Activated T-helper 1 cell treated with anti-CD3 and anti-CD28 coated beads, Interleukin-2, amount 50 U/mL, for 16 hours (primary cell): Measurements from ENCODE around the gene TSPAN15.

Experiments used
- DNase-seq, 2 donors: peaks; one replicate each; pipeline ENCODE4 v3.0.0-alpha.2; 2020; ENCODE audit warnings: low read depth in 1 of 2, low spot score in 1 of 2

TSPAN15 gene

DNA sequence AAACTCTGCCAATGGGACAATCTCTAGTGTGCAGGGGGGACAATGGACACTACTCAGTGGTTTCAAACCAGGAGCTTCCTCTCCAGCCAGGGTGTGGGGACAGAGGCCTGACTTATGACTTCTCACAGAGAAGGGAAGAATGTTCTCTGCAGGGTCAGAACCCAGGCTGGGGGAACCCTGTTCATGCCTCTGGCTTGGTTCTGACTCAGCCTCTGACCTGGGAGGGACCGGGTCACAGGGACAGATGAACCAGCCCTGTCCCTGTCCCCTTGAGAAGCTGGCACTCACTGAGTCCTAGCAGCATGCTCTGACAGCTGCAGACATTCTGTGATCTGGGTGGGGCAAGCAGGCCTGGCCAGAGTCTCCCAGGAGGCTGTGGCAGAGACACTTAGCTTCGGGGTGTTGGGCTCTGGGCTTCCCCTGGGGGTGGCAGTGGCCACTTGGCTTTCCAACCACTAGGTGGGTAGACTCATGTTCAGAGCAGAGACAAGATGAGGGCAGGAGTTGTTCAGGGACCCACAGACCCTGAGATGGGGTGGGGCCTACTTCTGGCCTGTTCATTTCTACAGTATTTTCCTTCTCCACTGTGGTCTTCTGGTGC is 13.6 kb downstream of the TSPAN15 start:
- no peak for DNase-seq

DNA sequence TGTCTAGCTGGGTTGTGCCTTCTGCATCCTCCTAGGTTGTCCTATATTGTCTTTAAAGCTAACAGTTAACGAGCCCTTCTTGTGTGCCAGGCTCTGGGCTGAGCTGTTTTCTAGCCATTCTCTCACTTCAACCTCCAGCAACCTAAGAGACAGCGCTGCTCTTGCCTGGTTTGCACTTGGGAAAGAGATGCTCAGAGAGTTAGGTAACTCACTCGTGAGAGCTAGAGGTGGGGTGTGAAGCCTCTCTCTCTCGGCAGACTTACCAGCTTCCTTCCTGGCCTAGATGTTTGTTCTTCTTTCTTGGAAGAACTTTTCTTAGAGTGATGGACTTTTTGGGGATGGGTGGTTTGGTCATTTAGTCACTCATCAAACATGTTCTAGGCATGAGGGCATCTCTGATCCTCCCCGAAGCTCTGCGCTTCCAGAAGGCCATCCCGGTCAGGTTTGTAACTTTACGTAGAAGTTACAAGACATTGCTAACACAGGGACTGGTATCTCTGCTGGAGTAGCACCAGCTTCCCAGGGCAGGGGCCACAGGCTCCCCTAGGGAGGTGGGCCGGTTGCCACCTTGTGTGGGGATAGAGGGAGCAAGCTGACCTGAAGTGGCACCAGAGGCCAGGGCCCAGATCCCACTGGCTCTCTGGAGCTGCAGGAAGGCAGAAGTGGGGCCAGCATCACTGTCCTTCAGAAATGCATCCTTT is 14.3 kb downstream of the TSPAN15 start:
- DNase-seq: no peak

DNA sequence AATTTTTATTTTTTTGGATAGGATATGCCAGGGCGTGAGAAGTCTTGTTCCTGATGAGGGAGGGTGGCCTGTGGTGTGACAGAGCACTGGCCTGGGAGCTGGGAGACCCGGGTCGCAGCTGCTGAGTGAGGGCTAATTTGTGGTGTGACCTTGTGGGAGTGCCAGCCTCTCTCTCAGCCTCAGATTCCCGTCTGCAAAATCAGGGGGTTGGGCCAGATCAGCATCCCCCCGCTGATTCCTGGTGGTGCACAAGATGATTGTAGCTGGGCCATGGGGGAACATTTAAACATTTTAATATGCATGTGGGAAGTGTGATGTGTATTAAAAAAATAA is 14.9 kb downstream of the TSPAN15 start:
- DNase-seq: no peak

DNA sequence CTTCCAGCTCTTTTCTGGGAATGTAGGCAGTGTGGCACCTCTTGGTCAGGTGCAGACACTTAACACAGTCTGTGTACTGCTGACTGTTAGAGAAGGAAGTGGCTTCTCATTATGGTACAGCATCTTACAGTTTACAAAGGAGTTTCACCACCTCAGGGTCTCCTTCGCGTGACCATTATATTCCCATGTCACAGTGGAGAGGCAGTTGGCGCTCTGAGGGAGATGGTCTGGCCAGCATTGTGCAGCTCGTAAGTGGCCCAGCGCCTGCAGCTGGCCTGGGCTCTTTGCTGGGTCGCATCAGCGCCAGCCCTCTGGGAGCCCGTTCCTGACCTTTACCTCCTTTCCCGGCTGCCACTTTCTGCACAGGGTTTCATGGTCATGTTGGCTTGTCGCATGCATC is 15.4 kb downstream of the TSPAN15 start:
- no peak for DNase-seq

DNA sequence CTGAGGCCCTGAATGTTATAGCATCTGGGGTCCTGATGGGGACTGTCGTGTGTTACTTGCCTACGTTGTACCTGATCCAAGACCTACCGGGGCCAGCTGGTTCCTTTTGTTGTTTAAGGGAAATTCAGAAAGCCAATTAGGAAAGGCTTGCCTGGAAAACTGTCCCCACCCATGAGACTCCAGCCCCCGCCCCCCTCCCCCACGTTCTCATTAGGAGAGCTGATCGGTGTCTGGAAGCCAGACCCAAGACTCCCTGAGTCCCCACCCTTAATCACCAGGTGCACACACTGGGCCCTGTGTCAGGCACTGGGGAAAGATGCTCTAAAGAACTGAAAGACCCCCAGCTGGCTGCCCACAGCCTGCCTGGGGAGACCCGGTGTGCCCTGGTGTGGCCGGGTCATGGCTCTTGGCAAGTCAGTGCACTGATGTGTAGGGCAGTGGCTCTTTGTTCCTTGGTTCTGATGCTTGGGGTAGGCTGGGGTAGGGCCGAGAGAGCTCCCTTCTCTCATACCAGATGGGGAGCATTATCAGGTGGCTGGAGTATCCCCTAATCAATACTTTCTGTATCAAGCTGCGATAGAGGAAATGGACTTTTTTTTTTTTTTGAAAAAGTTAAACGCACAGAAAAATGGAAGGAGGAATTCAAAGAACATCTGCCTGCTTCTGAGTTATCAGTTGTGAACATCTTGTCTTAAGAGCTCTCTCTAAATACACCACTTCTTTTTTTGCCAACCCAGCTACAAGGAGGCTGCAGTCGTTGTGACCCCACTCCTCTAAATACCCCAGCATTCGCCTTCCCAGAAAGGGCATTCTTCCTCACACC is 16.9 kb downstream of the TSPAN15 start:
- DNase-seq: no peak

DNA sequence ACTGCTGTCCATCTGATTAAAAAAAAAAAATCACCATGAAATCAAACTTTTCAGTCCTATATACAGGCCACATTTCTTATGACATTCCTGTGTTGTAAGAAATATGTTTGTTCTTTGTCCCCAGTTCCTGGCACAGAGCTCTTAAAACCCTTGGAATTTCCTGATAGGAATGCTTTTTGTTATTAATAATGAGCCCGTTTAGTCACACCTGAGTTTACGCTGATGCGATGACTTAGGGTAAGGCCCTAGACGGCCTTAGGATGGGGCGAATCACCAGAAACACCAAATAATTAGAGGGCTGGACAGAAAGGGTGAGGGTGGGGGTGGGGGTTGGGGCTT is 17.5 kb downstream of the TSPAN15 start:
- DNase-seq: no peak

DNA sequence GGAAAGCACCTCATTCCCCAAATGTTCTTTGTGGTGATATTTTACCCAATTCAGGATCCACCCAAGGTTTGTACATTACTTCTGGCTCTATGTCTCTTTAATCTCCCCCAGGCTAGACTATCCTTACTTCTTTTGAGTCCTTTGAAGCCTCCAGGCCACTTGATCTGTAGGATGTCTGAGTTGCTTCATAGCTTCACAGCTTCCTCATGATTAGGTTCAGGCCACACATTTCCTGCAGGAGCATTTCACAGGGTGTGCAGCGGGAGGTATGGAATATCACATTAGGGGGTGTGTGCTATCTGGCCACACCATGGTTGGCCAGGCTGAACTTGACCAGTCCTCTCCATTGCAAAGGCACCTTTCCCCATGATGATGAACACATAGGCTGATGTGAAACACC is 18.7 kb downstream of the TSPAN15 start:
- DNase-seq: no peak

DNA sequence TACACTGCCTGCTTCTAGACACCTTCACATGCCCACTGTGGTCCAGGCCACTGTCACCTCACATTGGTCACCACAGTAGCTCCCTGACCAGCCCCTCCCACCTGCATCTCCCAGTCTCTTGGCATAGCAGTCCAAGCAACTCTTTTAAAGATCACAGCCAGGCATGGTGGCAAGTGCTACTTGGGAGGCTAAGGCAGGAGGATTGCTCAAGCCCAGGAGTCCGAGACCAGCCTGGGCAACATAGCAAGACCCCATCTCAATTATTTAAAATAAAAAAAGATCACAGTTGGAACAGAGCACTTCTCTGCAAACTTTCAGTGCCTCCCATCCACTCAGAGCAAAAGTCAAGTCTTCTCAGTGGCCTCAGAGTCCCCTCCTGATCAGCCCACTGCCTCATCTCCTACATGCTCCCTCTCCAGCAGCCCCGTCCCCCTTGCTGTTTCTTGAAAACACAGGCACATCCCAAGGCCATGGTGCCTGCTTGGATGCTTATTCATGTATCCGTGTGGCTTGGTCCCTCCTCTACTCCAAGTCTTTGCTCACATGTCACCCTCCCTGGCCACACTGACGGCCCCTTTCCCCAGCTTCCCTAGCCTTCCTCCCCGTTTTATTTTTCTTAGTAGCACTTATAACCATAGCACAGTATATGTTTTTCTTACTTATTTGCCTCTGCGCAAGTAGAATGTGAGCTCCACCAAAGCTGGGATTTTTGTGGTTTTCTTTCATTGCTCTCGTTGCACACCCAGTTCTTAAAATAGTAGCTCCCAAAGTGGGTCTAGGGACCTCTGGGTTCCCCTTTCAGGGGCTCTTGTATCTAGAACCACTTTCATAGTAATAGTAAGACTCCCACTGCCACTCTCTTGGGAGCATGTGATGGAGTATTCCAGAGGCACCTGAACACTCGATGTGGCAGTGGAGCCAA is 19.5 kb downstream of the TSPAN15 start:
- DNase-seq: no peak

DNA sequence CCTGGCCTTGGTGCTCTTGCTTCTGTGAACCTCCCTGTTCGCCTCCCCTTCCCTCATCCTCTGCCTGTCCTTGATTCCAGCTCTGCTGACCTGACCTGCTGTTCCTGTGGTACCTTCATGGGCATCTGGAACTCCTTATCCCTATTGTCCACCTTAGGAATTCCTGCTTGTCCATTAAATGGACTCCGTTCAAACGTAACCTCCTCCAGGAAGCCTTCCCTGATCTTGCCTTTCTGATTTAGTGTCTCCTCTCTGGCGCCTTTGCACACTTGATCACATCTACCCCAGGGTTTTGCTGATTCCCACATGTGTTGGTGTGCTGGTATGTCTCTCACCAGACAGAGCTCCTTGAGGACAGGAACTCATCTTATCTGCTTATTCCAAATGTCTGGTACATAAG is 20.9 kb downstream of the TSPAN15 start:
- no peak for DNase-seq

DNA sequence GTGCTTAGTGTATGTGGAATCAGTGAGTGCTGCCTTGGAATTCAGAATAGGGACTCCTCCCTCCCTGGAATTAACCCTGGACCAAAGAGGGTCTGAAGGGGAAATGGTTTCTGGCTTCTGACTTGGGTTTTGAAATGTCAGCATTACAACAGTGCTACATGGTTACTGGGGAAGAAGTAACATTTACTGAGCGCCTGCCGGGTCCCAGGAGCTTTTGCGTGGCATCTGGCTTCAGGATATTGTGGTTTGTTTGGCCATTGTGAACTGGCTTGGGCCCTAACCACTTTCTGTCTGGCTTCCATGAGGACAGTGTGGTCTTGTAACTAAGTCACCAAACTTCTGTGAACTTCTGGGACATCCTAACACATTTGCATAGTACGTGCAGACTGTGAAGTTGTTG is 21.3 kb downstream of the TSPAN15 start:
- no peak for DNase-seq

DNA sequence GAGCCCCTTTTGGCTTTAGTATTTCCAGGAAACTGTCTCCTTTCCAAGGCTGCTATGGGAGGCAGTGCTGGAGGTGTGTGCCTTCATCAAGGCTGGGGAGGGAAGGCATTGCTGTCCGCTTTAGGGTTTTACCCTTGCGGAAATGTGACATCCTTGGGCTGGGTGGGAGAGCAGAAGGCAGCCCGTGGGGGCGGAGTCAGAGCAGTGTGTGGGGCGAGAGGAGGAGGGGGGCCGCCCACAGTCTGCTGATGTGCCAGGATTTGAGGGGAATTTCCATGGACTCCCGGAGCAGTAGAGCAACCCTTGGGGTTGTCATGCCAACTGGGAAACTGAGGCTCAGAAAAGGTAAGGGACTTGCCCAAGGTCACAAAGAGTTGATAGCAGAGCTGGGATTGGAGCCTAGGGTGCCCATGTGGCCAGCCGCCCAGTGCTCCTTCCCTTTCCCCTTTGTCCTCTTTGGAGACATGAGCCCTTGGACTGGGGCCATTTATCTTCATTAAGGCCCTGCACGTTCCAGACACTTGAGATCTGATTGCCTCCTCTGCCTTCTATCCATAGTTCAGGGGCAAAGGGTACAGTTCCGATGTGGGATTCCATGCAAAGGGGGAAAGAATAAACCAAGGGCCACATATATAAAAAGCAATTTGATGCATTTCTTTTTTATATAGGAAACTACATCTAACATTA is 22.2 kb downstream of the TSPAN15 start:
- DNase-seq: no peak

DNA sequence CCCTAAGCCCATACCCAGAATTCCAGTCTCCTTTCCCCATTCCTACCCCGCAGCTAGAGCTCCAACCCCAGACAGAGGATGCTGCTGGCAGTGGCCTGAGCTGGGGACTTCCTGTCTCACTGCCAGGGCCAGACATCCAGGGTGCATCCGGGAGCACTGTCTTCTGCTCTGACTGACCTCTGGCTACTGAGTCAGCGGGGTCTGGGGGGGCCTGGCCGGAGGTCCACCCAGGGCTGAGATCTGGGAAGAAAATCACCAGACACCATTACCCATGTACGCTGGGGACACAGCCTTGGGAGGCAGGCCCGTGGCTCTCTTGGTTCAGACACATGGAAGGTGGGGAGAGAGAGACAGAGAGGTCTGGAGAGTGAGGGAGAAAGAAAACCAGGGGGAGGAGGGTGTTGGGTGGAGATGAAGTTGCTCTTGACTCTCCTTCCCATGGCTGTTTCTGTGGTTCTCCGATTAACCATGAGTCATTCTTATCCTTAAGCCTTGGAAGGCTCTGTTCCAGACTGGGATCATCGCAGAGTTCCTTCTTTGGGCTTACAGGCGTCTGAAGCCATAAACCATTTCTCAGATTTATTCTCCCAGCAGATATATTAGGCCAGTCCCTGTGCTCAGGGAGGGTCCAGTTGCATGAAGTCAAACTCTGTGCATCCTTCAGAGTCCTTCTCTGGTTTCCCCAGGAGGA is 23.6 kb downstream of the TSPAN15 start:
- no peak for DNase-seq

DNA sequence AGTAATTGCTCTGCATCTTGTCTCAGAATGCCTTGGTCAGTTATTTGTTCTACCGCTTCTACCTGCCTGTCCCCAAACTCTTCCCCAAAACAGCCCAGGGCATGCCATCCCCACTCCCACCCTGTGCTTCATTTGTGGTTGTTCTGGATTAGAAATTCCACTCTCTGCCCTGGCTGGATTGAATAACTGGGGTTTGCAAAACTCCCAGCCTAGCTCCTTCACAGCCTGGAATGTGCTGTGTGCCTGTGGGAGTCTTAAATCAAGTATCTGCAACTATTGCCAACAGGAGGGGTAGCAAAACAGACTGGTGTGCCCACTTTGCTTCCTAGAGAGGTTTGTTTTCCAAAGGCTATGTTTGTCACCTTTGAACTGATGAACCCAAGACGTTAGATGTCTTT is 24.2 kb downstream of the TSPAN15 start:
- DNase-seq: no peak

DNA sequence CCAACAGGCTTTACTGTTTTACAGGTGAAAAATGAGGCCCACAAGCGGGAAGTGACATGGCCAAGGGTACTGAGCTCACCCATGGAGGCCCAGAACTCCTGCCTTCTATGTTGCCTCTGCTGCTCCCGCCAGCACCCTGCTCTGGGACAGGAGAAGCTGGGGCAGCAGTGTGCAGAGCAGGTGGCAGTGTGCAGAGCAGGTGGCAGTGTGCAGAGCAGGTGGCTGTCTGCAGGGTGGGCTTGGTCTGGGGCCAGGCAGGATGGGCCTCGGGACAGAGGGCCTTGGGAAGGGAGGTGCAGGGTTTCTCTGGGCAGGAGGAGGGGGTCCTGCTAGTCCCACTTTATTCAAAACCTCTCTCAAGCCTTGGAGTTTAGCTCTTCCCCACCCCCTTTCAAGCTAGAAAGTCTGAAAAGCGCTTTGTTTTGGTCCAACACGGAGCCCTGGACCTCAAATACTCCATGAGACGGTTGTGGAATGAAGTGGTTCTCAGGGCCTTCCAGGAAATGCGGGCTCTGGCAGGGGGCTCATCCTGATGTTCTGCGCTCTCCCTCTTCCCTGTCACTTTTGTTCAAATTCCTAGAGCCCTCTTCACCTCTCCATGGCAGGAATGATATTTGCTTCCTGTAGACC is 26.8 kb downstream of the TSPAN15 start:
- no peak for DNase-seq

DNA sequence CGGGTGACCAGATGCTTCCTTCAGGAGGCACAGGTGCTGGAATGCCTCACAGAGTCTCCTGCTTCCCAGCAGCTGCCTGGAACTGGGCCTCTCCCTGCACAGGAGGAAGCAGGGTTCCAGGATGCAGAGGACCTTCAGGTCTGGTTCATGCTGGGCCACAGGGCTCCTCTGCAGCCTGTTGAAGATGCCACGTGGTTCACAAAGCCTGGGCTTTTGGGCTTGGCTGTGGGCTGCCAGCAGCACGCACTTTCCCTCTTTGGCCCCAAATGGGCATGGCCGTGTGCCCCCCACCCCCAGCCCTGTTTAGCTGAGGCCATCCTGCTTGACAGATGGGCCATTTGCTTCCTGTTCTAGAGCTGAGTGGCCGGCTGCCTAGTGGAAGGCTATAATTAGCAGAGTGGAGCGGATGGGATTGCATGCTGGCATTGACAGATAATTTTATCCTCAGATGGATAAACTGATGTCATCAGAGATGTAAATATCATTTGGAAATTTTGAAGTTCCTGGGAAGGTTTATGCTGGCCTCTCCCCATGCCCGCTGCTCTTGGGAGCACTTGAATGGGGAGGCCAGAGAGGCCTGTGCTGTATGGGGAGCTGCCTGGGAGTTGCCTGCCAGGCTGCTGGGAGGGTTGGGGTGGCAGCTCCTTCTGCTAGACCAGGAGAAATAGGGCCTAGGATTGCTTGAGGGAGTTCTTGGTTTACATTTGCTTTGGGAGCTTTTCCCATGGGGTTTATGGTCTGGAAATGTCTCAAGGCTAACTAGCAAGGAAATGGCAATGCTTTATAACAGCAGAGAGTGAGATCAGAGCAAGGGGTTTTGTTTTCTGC is 28.2 kb downstream of the TSPAN15 start:
- no peak for DNase-seq

DNA sequence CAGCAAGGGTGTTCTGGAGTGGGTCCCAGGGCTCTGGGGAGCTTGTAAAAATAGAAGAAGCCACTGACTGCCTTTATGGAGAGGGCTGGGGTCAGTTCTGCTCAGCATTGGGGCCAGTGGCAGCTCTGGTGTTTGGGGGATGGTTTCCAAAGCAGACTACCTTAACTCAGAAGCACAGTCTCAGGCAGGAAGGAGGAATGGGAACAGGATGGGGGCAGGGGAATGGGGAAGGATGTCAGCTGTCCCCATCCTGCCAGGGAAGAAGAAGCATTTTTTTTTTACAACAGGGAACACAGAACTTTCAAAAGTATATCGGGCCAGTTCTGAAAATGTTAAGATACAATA is 28.8 kb downstream of the TSPAN15 start:
- DNase-seq: no peak

DNA sequence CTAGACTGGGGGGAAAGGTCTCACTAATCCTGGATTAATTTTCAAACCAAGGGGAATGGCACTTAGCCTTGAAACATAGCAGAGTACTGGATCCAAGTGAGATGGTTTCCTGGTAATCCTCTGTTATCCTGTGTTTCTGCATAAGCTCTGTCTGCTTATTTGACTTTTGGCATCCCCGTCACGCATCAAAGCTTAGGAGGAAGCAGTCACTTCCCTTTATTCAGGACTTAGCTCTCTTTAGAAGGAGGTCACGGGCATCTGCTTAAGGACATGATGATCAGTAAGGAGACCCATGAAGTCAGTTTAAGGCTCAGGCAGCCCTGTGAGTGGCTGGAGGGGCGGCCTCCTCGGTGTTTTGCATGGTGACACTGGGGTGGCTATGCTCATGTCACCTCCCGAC is 30.0 kb downstream of the TSPAN15 start:
- DNase-seq: no peak

DNA sequence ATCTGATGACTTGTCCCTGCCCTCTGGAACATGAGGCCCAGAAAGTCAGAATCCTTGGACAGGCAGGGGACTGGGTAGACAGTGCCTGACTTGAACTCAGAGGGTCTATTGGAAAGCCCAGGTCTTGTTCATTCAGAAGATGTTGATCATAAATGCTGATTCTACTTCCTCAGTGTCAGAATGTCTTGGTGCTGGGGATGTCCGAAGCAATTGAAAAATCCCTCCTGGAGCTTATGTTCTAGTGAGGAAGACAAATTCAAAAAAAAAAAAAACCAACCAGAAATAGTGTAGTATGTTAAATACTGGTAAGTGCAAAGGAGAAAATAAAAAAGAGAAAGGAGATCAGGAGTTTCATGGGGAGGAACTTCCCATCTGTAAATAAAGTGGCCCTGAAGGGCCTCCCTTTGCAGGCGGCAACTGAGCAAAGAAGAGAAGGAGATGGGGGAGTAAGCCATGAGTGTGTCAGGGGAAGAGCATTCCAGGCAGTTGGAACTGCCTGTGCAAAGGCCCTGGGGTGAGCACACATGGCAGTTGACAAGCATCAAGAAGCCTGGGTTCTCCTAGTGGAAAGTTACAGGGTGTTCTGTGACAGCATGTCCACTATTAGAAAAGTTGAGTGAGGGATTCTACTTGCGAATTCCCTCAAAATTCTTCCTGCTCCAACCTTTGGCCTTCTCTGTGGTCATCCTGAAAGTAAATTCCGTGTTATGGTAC is 30.7 kb downstream of the TSPAN15 start:
- no peak for DNase-seq

DNA sequence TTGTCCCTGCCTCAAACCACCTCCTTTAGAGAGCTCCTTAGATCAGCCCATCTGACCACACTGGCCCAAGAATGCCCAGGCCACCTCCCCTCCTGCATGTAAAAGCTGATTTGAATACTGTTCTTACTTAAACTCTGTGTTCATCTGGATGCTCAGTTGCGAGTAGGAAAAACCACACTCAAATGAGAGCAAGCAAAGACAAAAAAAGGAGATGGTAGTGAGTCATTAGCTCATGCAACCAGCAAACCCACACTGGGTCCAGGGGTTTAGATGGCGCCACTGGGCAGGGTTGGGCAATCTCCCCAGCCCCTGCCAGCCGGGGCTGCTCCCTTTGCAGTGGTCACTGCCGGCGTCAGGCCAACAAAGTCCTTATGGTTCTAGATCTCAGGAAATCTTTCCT is 32.7 kb downstream of the TSPAN15 start:
- no peak for DNase-seq
